Upper lobe of right lung (tissue), 1 donor: ENCODE data around the gene SYT17. TPM values are rescaled to one million over a fixed set of nuclear protein-coding genes. Genes with fewer than 3 reads are reported as not detected.

ENCODE experiments used
- ATAC-seq: fragments of 200-7000 bp; cut with Tn5 transposase; one replicate; pipeline ENCODE4 v1.9.1; 2020; ENCODE audit warnings: mild to moderate bottlenecking, moderate library complexity
- DNase-seq: peaks from one replicate; pipeline ENCODE4 v3.0.0-alpha.2; 2020
- H3K27ac ChIP-seq: fragments of 200-600 bp; one replicate; pipeline ENCODE4 v1.8.0; 2022
- H3K27me3 ChIP-seq: fragments of 200-600 bp; one replicate; pipeline ENCODE4 v1.8.0; 2022; ENCODE audit warnings: mild to moderate bottlenecking
- H3K36me3 ChIP-seq: fragments of 200-600 bp; one replicate; pipeline ENCODE4 v1.8.0; 2022
- H3K4me1 ChIP-seq: fragments of 200-600 bp; one replicate; pipeline ENCODE4 v1.8.0; 2022
- H3K4me3 ChIP-seq: fragments of 200-600 bp; one replicate; pipeline ENCODE4 v1.8.0; 2022; ENCODE audit warnings: mild to moderate bottlenecking
- H3K9me3 ChIP-seq: fragments of 200-600 bp; one replicate; pipeline ENCODE4 v1.8.0; 2022
- intact Hi-C: fragments of 100-400 bp; cut with DNase I; formaldehyde crosslinking; loops from one replicate; pipeline ENCODE4 v1.11.0; 2022
- total RNA-seq: library from RNA; stranded (reverse); fragmentation: NEBNext Ultra II Directional; extraction: Animal tissue kit (Norgen Biotek cat#: 25700); gene quantifications from one replicate; pipeline ENCODE4 v1.2.1, GENCODE V29; 2021
- TF ChIP-seq, protein P1 (sequence below): fragments of 200-600 bp; IDR thresholded peaks from one replicate; pipeline ENCODE4 v1.8.0; 2022; ENCODE audit warnings: antibody characterized with exemption
- donor health status: DM: no; HTN: yes; CAD: no; lungs with severe emphysema.

SYT17 gene
- total RNA-seq, 1 donor from 2014 or later: 13.7 TPM

DNA sequence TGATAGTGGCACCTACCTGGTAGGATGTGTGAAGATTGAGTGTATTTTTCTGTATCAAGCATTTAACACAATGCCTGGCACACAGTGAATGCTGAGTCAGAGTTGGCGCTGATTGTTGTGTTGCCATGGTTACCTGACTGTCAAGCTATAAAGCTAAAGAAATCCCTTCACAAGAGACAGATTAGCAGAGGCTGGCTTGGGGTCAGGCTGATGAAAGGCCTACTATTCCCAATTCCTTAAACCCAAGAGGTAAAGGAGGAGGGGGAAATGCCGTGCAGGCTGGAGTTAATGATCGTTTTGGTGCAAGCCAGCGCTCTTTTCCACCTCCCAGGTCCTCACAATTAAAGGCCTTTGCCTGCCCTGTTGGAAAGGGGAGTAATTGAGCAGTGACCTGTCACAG, 123.4 kb downstream of the SYT17 start:
- H3K27ac ChIP-seq: no peak overlapping the region
- no peaks in the 10 kb centered on the region for H3K36me3 ChIP-seq
- DNase-seq: no peak
- H3K9me3 ChIP-seq: no peaks in the 10 kb centered on the region
- intact Hi-C loops: no loop called here
- H3K4me3 ChIP-seq: no peak overlapping the region
- no peak for ATAC-seq
- H3K27me3 ChIP-seq: no peaks in the 10 kb centered on the region
- peaks cover 9% of the 10 kb centered on the region for H3K4me1 ChIP-seq
- TF ChIP-seq, protein P1, sequence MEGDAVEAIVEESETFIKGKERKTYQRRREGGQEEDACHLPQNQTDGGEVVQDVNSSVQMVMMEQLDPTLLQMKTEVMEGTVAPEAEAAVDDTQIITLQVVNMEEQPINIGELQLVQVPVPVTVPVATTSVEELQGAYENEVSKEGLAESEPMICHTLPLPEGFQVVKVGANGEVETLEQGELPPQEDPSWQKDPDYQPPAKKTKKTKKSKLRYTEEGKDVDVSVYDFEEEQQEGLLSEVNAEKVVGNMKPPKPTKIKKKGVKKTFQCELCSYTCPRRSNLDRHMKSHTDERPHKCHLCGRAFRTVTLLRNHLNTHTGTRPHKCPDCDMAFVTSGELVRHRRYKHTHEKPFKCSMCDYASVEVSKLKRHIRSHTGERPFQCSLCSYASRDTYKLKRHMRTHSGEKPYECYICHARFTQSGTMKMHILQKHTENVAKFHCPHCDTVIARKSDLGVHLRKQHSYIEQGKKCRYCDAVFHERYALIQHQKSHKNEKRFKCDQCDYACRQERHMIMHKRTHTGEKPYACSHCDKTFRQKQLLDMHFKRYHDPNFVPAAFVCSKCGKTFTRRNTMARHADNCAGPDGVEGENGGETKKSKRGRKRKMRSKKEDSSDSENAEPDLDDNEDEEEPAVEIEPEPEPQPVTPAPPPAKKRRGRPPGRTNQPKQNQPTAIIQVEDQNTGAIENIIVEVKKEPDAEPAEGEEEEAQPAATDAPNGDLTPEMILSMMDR: no peak

DNA sequence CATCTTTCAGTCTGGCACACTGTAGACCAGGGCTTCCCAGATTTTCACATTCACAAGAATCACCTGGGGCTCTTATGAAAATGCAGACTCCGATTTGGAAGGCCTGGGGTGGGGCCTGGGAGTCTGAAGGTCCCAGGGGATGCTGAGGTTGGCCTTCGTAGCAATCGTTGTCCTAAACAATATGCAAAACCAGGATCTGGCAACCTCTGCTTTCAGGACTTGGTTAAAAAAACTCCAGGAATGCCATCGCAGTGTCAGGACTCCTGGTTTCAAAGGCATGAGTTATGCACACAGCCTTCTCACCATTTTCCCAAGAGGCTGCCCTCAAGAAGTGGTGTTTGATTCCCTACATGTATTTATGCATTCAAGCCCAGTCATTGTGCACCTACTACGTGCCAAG, 124.1 kb downstream of the SYT17 start:
- Histone ChIP-seq H3K36me3 (no peaks in the 10 kb centered on the region), H3K27ac (no peak overlapping the region), H3K4me3 (no peak overlapping the region), H3K27me3 (no peaks in the 10 kb centered on the region), H3K9me3 (no peaks in the 10 kb centered on the region), H3K4me1 (peaks cover 9% of the 10 kb centered on the region)
- ATAC-seq: no peak
- DNase-seq: no peak
- TF ChIP-seq, protein P1: no peak
- intact Hi-C loops: no loop called here

DNA sequence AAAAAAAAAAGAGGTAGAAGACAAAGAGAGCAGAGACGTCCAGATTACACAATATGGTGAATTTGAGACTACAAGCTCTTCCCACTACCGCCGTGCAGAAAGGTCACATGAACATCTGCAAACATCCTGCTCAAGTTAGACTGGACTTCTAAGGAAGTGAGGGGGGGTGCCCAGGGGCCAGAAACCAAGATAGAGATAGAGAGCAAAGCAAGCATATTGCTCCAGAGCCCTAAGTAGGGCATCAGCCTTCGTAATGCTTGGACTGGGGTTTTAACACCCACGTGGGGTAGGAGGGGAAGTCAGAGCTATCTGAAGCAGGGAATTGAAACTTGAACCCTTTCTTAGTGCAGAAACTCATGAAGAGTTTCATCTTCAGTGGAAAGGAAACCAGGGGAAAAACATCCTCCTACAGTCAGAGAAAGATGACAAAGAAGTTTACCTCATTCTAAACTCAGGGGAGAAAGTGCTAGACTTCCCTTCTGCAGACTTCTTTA, 126.2 kb downstream of the SYT17 start:
- intact Hi-C loops: no loop called here
- ATAC-seq: peak; percentile 94
- Histone ChIP-seq H3K36me3 (no peaks in the 10 kb centered on the region), H3K9me3 (no peaks in the 10 kb centered on the region), H3K27ac (no peak overlapping the region), H3K4me3 (no peak overlapping the region), H3K4me1 (peaks cover 9% of the 10 kb centered on the region), H3K27me3 (no peaks in the 10 kb centered on the region)
- TF ChIP-seq, protein P1: no peak
- peak; percentile 81 for DNase-seq

DNA sequence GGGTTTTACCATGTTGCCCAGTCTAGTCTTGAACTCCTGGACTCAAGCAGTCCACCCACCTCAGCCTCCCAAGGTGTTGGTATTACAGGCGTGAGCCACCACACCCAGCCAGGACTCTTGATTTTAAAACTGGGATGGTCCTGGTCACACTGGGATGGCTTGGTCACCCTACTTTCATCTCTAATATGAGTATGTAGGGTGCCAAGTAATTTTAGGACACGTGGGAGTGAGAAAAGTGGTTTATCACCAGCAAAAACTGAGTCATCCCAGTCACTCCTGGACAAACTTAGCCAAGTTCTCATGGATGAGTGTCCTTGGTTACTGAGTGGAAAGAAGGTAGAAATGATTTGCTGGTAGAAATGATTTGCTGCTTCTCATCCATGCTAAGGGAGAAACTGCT, 127.4 kb downstream of the SYT17 start:
- Histone ChIP-seq H3K9me3 (no peaks in the 10 kb centered on the region), H3K27ac (no peak overlapping the region), H3K4me3 (no peak overlapping the region), H3K36me3 (no peaks in the 10 kb centered on the region), H3K27me3 (no peaks in the 10 kb centered on the region), H3K4me1 (peaks cover 9% of the 10 kb centered on the region)
- TF ChIP-seq, protein P1: no peak
- ATAC-seq (no peak), DNase-seq (no peak)
- intact Hi-C loops: no loop called here

DNA sequence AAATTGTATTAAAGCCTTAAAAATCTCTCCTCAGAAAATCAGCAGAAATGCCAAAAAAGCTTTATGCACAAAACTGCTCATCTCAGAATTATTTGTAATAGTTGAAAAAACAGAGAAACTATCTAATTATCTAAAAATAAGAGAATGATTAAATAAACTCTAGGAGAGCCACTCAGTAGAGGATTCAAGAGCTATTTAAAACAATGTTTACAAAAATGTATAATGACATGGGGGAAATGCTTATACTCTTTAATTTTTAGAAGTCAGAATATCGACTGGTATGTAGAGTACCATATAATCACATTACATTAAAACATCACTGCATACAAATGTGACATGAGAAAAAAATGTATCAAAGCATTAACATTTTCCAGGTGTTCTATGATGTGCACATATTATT, 129.4 kb downstream of the SYT17 start:
- Histone ChIP-seq H3K36me3 (no peaks in the 10 kb centered on the region), H3K27me3 (no peaks in the 10 kb centered on the region), H3K4me3 (no peak overlapping the region), H3K9me3 (no peaks in the 10 kb centered on the region), H3K4me1 (peaks cover 9% of the 10 kb centered on the region), H3K27ac (no peak overlapping the region)
- TF ChIP-seq, protein P1: no peak
- DNase-seq: no peak
- ATAC-seq: no peak
- intact Hi-C loops: no loop called here

DNA sequence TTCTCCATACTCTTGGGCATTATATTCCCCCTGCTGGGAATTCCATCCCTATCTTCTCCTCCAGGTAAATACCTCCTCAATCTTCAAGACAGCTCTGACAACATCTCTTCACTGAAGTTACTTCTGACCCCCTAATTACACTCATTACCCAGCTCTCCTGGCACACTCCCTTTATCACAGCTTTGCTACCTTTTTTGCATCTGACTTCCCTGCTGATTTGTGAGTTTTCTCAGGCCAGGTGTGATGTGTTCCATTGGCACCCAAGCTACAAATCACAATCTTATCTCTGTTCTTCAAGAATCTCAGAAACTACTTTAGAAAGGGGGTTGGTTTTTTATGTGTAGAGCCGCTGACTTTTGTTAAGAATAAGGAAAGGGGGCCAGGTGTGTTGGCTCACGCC, 131.5 kb downstream of the SYT17 start:
- Histone ChIP-seq H3K9me3 (no peaks in the 10 kb centered on the region), H3K36me3 (no peaks in the 10 kb centered on the region)
- intact Hi-C loops: no loop called here

More for the DNA sequence above, 131.5 kb downstream of the SYT17 start:
- no peaks in the 10 kb centered on the region for H3K27me3 ChIP-seq
- ATAC-seq (no peak), DNase-seq (no peak)
- no peak overlapping the region for H3K4me3 ChIP-seq
- H3K27ac ChIP-seq: no peak overlapping the region
- peaks cover 4% of the 10 kb centered on the region for H3K4me1 ChIP-seq
- TF ChIP-seq, protein P1: no peak
